HG03521 (cell line): Measurements from ENCODE around the gene ZNF423.
A peak's percentile ranks its signal among the peaks of the same experiment; 100 is the strongest.
"Not testable (repeated sequence)": the region's sequence is repeated elsewhere in the genome, so short reads cannot be mapped to it uniquely, and the experiment has no call there.

ENCODE experiments used
- ATAC-seq: cut with Tn5 transposase; IDR thresholded peaks from one replicate; pipeline ENCODE4 v1.9.1; 2021; ENCODE audit warnings: mild to moderate bottlenecking, moderate library complexity; ENCODE audit not compliant: unreplicated experiment

ZNF423 gene

DNA sequence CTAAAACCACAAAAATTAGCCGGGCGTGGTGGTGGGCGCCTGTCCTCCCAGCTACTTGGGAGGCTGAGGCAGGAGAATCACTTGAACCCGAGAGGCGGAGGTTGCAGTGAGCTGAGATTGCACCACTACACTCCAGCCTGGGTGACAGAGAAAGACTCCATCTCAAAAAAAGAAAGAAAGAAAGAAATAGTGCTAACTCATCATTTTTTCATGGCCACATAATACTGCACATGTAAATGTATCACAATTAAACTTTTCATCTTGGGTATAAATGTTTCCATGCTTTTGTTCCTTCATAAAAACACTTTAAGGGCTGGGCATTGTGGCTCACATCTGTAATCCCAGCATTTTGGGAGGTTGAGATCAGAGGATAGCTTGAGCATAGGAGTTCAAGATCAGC lies 15.9 kb upstream of the ZNF423 start:
- ATAC-seq = not testable (repeated sequence)

GRCh38 chr16:49869731-49870130 lies 13.8 kb upstream of the ZNF423 start:
- no peak for ATAC-seq

DNA sequence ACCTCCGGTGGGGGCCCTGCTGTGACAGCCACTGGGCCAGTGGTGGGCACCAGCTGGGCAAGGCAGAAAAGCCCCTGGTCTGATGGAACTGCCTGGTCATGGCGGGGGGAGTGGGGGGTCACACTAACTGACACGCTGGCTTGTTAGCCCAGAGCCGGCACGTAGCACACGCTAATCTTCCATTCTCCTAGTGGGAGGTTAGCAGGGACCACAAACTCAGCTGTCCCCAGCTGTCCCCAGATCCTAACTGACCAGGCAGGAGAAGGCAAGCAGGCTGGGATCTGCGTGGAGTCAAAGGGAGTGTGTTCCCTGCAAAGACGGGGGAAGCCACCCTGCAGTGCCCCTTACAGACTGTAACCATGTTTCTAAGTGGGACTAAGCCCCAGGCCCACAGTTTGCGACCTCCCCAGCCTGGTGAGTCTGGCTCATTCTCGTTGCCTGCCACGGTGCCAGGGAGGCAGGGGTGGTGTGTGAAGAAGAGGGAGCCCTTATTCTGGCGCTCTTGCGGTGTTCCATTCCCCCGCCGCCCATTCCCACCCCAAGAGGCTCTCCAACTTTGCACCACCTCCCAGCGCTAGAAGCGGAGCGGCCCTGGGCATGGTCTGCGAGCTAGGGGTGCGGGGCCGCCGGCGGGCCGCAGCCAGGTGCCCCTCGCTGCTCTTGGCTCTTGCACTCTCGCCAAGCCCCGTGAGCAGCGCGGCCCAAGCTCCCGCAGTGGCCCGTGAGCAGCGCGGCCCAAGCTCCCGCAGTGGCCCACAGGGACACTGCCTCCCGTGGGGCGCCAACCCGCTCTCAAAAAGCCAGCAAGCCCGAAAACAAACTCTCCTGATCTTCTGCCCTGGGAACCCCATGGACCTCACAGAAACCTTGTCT lies 12.1 kb upstream of the ZNF423 start:
- no peak for ATAC-seq

- no peak for ATAC-seq
Measured at GRCh38 chr16:49867234-49867633, 11.3 kb upstream of the ZNF423 start.

- ATAC-seq = no peak
Measured at GRCh38 chr16:49866595-49867071, 10.7 kb upstream of the ZNF423 start.

- ATAC-seq = no peak
Measured at GRCh38 chr16:49862694-49863093, 6.8 kb upstream of the ZNF423 start.

DNA sequence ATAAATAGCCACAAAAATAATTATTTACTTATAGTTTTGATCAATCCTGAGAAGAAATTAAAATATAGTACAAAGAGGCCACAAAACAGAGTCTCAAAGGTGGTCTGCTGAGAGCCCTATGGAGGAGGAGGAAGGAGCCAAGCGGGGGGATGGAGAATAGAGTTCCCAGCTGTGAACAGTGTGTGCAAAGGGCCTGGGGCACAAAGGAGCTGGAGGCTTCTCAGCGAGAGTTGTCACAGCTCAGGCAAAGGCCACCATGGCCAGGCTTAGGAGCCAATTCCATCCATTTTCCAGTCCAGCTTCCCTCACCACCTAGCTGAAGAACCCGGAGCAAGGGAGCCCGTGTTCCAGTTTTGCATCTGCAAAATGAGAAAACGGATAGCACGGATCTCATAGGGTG lies 5.4 kb upstream of the ZNF423 start:
- no peak for ATAC-seq

DNA sequence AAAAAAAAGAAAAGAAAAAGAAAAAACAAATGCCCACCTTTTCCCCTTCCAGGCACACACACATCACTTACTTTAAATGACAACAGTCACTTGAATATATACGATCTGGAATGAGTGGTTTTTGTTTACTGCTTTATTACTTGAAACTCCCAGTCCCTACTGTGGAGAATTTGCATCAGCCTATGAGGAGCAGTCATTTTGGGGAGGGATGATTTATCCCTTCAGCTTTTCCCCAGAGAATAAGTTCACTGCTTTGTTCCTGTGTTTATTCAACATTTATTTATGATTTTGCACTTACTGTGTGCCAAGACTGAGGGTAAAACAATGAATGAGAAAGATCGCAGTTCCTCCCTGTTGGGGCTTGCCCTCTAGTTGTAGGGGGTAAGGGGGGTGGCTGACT lies 4.7 kb upstream of the ZNF423 start:
- ATAC-seq = no peak

DNA sequence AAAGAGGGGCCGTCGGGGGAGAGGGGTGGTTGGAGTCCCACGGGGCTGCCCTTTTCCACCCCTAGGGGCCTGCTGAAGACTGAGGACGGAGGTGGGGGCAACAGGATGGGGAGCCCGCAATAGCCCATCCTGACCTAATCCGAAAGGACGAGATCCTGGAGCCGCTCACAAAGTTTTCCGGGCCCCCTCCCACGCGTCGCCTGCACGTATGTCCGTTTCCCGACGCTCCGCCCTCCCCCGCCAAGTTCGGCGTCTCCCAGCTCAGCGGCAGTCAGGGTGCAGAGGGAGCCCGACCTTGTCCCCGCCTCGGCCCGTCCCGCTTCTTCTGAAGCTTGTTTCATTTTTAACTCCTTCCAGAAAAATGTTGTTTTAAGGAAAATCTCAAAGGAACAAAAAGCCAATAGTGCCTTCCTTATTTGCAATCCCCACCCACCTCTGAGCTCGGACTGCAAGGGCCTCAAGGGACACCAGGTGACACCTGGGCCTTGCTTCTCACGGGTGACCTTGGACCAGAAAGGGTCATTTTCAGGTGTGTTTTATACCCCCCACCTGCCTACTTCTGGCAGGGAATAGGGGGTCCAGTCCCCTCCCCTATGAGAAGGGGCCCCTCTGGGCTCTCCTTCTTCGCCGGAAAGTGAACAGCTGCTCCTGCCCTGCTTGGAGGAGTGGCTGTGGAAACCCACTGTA lies 3.4 kb upstream of the ZNF423 start:
- ATAC-seq = no peak

GRCh38 chr16:49858200-49859124 lies 2.5 kb upstream of the ZNF423 start:
- no peak for ATAC-seq

DNA sequence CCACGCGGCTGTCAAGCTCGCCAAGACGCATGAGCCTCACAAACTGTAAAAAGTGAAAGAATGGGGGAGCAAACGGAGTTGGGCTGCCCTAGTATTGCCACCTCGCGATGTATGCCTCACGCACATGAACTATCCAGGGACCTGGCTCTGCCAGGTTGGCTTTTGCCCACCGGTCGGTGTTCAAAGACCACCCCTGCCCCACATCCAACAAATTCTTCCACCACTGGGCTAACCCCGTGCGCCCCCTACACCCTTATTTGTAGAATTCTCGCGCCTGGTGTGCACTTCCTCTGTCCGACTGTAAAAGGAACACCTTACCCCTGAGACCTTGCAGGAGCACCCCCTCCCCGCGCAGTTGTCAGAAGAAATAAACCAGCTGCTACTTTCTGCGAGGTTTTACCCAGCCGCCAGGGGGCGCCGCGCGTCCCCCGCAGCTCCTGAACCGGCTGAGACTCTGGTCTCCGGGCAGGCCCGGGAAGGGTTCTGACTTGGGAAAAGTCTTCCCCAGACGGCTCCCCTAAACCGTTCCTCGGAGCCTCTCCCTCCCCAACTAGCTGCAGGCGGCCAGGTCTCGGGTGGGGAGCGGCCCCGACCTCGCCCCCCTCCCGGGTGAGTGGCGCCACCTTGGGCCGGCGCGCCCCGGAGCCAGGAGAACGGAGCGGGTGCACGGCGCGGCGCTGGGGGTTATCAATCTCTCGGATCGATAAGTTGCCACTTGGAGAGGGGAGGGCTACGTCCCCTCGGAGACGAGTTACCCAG lies 1.7 kb upstream of the ZNF423 start:
- no peak for ATAC-seq

DNA sequence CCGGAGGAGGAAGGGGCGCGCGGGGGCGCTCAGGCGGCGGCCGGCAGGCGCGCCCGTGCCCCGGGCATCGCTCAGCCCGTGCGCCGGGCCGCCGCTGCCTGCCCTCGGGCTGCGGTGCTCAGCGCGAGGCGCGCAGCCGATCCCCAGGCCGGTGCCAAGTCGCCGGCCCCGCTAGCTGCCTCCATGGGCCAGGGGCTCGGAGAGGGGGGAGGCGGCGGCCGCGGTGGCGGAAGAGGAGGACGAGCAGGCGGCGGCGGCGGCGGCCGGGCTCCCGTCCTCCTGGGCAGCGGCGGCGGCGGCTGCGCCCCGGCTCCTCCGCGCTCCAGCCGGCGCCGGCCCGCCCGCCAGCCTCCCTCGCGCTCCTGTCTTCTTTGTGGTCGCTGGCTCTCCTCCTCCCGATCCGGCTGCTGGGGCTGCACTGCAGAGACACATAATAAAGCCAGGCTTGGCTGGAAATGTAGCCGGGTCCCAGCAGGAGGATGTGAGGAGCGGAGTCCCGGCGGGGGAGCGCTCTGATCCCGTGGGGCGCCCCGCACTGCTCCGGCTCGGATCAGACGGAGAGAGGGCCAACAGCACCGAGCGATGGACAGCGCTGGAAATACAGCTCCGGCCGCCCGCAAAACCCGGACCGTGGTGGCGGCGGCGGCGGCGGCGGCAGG lies 889 bp upstream of the ZNF423 start:
- no peak for ATAC-seq

DNA sequence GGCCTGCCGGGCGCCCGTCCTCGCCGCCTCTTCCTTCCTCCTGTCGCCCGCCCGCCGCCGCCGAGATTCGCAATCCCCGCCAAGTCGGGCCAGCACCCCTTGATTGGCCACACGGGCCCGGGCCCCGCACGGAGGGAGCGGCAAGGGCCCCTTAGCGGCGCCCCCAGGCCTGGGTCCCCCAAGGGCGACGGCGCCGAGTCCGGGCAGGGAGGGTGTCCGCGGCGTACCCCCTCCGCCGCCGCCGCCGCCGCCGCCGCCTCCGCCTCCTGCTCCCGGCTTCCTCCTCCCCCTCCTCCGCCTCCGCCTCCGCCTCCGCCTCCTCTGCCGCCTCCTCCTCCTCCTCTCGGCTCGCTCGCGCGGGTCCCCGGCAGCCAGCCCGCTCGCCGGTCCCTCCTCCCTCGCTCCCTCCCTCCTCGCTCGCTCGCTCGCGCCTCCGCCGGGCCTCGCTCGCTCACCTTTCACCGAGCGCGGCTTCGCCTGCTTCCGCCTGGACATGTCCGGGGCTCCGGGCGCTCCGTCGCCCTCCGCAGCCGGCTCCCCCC lies 561 bp downstream of the ZNF423 start:
- peak; percentile 54 for ATAC-seq

- ATAC-seq = peak; percentile 4
Measured at GRCh38 chr16:49854796-49855203, 1.1 kb downstream of the ZNF423 start.

DNA sequence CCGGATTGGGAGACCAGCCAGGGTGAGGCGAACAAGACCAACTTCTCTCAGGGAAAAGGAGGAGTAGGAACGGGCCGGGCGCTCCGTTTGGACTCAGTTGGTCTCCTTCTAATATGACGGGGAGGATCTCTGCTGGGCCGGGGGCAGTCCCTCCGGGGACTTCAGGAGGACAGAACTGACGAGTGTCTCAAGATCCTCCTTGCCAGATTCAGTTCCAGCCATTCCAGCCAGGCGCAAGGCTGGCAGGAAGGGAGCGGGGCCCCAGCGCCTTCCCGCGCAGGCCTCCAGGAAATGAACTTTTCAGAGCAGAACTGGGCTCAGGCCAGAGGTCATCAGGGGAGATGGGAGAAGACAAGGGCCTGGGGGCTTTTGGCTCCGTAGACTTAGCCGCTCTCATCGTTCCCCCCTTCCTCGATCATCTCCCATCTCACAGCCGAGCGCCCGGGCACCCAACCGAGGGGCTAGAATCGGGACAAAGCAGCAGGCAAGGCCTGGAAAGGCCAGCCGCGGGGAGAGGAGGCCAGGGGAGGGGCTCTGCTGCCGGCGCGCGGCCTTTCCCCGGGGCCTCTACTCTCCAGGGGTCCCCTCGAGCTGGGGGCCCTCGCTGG lies 1.6 kb downstream of the ZNF423 start:
- no peak for ATAC-seq

GRCh38 chr16:49852279-49852678 lies 3.6 kb downstream of the ZNF423 start:
- ATAC-seq = no peak

GRCh38 chr16:49851468-49851787 lies 4.5 kb downstream of the ZNF423 start:
- ATAC-seq = no peak

GRCh38 chr16:49850558-49851467 lies 5.1 kb downstream of the ZNF423 start:
- ATAC-seq = no peak
